Measurements from ENCODE around the gene RPE65. TPM values are rescaled to one million over a fixed set of nuclear protein-coding genes. Genes with fewer than 3 reads are reported as not detected.

The RPE65 gene
- total and polyA plus RNA-seq, 2 of the 4 experiments (the other 2 are of a cell fraction): under 0.01 TPM; not detected in 1

GRCh38 chr1:68481041-68481440 lies 31.3 kb upstream of the RPE65 start:
- no peak overlapping the region for H2AFZ ChIP-seq (replicated peaks; ENCODE audit: low read length, poor library complexity)
- H2BK15ac ChIP-seq (ENCODE audit: low read depth, low read length): no peak overlapping the region

More at GRCh38 chr1:68481041-68481440, 31.3 kb upstream of the RPE65 start:
- no peak overlapping the region for H3K27ac ChIP-seq (ENCODE audit: insufficient read depth, low read length)
- no peaks in the 10 kb centered on the region; the same call in 1 of the 2 replicates for H3K36me3 ChIP-seq (ENCODE audit: control insufficient read depth, insufficient read depth, low read length)
- H3K23ac ChIP-seq (ENCODE audit: low read depth, low read length): no peak overlapping the region
- no peak overlapping the region for H3K9ac ChIP-seq (ENCODE audit: low read depth, low read length)
- no peak overlapping the region for H3K4me3 ChIP-seq (ENCODE audit: insufficient read depth, low read depth, low read length)
- H2AK9ac ChIP-seq (replicated peaks; ENCODE audit: low read depth, low read length, poor library complexity): no peak overlapping the region
- no peak overlapping the region for H2BK120ac ChIP-seq (ENCODE audit: low read depth, low read length)
- H3K14ac ChIP-seq (replicated peaks; ENCODE audit: low read depth, low read length): no peak overlapping the region
- no peak overlapping the region for H2BK5ac ChIP-seq (ENCODE audit: low read depth, low read length, poor library complexity, severe bottlenecking)
- no peak for TF ChIP-seq ELK1 (IDR thresholded peaks at IDR 0.05; ENCODE audit: borderline replicate concordance, low read depth, low read length)
- no peak for TF ChIP-seq NFE2L2 (IDR thresholded peaks at IDR 0.05; ENCODE audit: low read depth, low read length)
- no peak for TF ChIP-seq MXI1 (IDR thresholded peaks at IDR 0.05; ENCODE audit: borderline replicate concordance, low read depth, low read length)
- no peak for TF ChIP-seq USF2 (IDR thresholded peaks at IDR 0.05; ENCODE audit: low read depth, low read length)
- no peak for TF ChIP-seq SMC3 (IDR thresholded peaks at IDR 0.05; ENCODE audit: low read depth, low read length)
- TF ChIP-seq RFX5 (IDR thresholded peaks at IDR 0.05; ENCODE audit: low read depth, low read length): no peak
- TF ChIP-seq CHD1 (IDR thresholded peaks at IDR 0.05; ENCODE audit: low read depth, low read length): no peak
- no peak for TF ChIP-seq MAZ (IDR thresholded peaks at IDR 0.05; ENCODE audit: borderline replicate concordance, low read depth, low read length)
- no peak overlapping the region for H4K5ac ChIP-seq (ENCODE audit: low read depth, low read length)
- dilution Hi-C loops (cut with HindIII; ENCODE audit: low sequenced_read_pairs, unreplicated experiment) (no loop called here), intact Hi-C loops (cut with micrococcal nuclease) (no loop called here), in situ Hi-C loops (cut with MboI; ENCODE audit: low sequenced_read_pairs) (no loop called here)
- H3K9me1 ChIP-seq (ENCODE audit: insufficient read depth, low read length): 0 out of 2 replicates have a peak, but pooled peaks cover under 1% of the 10 kb centered on the region
- no peak overlapping the region for H4K8ac ChIP-seq (ENCODE audit: low read depth in 2 of 2, low read length in 2 of 2)
- H2AK5ac ChIP-seq (ENCODE audit: low read depth, low read length): no peak overlapping the region
- H3K56ac ChIP-seq (ENCODE audit: extremely low read depth, insufficient read depth, low read length): no peak overlapping the region
- peaks cover 4 to 9% of the 10 kb centered on the region in 2 experiments; a peak in 3 of 4 replicates for H3K79me1 ChIP-seq (ENCODE audit: low read depth in 1 of 2, low read length in 2 of 2)
- H3K4me2 ChIP-seq (ENCODE audit: low read depth, low read length): no peak overlapping the region
- no peaks in the 10 kb centered on the region for H4K20me1 ChIP-seq (ENCODE audit: insufficient read depth, low read length)
- no peak overlapping the region for H2BK20ac ChIP-seq (ENCODE audit: low read depth, low read length)
- H3K27me3 ChIP-seq (ENCODE audit: control insufficient read depth, insufficient read depth, low read length): no peaks in the 10 kb centered on the region
- H3K4me1 ChIP-seq (ENCODE audit: control insufficient read depth, insufficient read depth, low read length): peaks cover 2% of the 10 kb centered on the region; the same call in 1 of the 2 replicates
- H3K18ac ChIP-seq (ENCODE audit: low read depth, low read length): no peak overlapping the region
- no peak overlapping the region for H4K91ac ChIP-seq (ENCODE audit: insufficient read depth, low read depth, low read length)
- ATAC-seq (ENCODE audit: low read depth) (no peak), DNase-seq (peak; percentile 23)
- no peak overlapping the region for H3K4ac ChIP-seq (ENCODE audit: low read depth, low read length)
- no TSS peak for BruUV-seq (replicated peaks)
- POLR2A ChIA-PET (ENCODE audit: unreplicated experiment): no interaction called here
- CTCF ChIA-PET: no interaction called here
- WGBS, 2 experiments (ENCODE audit: extremely low coverage in 2 of 2, insufficient read length in 1 of 2): no CpG with 5 or more reads among the region's 3 CpGs
- H3K9me3 ChIP-seq (ENCODE audit: control insufficient read depth, insufficient read depth, low read length): no peaks in the 10 kb centered on the region

Measured in IMR-90 (cell line).